Measurements from ENCODE around the gene CCM2.
A peak's percentile ranks its signal among the peaks of the same experiment; 100 is the strongest.

The CCM2 gene

DNA sequence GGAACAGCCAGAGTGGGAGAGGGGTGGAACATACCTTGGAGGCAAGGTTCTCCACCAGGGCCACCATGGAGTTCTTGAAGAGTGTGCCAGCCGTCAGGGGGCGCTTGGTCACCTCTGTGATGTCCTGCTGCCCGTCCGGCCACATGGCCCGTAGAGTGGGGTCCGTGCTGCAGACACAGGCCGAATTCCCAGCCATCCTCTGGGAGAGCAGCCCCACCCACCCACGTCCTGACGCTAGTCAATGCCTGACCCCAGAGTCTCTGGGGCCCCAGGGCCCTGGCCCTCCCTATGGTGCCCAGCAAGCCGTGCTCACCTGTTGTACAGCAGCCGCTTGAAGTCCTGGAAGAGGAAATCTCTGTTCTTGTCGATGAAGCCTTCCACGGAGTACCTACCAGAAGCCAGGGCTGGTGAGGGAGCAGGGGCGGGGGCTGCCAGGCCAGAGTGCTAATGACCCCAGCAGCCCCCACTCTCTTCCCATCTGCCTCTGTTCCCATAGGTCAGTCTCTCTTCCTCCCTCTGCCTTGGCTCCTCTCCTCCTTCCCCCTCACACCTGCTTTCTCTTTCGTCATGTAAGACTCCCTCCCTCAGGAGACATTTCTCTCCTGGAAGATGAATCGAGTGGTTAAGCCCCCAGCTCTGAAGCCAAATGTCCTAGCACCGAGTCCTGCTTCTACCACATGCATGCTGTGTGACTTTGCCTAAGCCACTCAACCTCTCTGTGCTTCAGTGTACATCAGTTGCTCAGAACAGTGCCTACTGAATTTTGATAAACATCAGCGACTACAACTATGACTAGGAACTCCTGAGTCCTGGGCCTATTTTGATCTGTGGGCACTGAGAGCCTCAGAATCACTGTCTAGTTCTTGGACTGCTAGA, 32.2 kb upstream of the CCM2 start:
- Mint-ChIP-seq H3K4me3 (no peak overlapping the region), H3K27ac (no peak overlapping the region), H3K36me3 (ENCODE audit: low read depth) (no peaks in the 10 kb centered on the region), H3K27me3 (ENCODE audit: low read depth, poor library complexity) (peaks cover 7% of the 10 kb centered on the region), H3K9me3 (no peaks in the 10 kb centered on the region), H3K4me1 (no peaks in the 10 kb centered on the region)
- TF ChIP-seq, protein P1, sequence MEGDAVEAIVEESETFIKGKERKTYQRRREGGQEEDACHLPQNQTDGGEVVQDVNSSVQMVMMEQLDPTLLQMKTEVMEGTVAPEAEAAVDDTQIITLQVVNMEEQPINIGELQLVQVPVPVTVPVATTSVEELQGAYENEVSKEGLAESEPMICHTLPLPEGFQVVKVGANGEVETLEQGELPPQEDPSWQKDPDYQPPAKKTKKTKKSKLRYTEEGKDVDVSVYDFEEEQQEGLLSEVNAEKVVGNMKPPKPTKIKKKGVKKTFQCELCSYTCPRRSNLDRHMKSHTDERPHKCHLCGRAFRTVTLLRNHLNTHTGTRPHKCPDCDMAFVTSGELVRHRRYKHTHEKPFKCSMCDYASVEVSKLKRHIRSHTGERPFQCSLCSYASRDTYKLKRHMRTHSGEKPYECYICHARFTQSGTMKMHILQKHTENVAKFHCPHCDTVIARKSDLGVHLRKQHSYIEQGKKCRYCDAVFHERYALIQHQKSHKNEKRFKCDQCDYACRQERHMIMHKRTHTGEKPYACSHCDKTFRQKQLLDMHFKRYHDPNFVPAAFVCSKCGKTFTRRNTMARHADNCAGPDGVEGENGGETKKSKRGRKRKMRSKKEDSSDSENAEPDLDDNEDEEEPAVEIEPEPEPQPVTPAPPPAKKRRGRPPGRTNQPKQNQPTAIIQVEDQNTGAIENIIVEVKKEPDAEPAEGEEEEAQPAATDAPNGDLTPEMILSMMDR (IDR thresholded peaks at IDR 0.05): no peak
- DNase-seq: peak; percentile 45

DNA sequence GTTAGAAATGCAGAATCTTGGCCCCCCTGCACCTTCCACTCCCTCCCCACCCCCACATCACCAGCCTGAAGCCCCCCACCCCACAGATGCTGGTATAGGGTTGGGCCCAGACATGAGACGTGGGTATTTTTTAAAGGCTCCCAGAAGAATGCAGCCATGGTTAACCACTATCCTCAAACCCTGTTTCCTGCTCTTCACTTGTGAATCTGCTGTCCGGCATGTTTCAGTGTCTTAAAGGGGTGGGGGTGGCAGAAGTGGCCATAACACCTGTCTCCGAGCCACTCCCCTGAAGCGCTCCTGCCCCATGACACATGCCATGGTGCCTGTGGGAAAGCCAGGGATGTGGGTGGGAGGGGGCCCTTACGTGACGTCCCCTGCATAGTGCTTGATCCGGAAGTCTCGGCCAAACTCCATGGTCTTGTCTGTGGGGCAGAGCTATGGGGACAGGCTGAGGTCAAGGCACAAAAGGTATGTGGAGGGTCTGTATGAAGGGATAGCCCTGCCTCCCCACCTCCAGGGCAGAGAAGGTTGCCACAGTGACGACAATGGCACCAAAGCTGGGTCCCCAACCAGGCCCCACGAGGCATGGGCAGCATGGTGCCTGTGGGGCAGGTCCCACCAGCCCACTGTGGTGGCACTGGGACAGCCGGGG, 30.8 kb upstream of the CCM2 start:
- no peaks in the 10 kb centered on the region for H3K4me1 Mint-ChIP-seq
- no peak overlapping the region for H3K4me3 Mint-ChIP-seq
- no peak for DNase-seq
- peaks cover 7% of the 10 kb centered on the region for H3K27me3 Mint-ChIP-seq (ENCODE audit: low read depth, poor library complexity)
- no peak overlapping the region for H3K27ac Mint-ChIP-seq
- TF ChIP-seq, protein P1 (IDR thresholded peaks at IDR 0.05): no peak
- no peaks in the 10 kb centered on the region for H3K36me3 Mint-ChIP-seq (ENCODE audit: low read depth)
- no peaks in the 10 kb centered on the region for H3K9me3 Mint-ChIP-seq

DNA sequence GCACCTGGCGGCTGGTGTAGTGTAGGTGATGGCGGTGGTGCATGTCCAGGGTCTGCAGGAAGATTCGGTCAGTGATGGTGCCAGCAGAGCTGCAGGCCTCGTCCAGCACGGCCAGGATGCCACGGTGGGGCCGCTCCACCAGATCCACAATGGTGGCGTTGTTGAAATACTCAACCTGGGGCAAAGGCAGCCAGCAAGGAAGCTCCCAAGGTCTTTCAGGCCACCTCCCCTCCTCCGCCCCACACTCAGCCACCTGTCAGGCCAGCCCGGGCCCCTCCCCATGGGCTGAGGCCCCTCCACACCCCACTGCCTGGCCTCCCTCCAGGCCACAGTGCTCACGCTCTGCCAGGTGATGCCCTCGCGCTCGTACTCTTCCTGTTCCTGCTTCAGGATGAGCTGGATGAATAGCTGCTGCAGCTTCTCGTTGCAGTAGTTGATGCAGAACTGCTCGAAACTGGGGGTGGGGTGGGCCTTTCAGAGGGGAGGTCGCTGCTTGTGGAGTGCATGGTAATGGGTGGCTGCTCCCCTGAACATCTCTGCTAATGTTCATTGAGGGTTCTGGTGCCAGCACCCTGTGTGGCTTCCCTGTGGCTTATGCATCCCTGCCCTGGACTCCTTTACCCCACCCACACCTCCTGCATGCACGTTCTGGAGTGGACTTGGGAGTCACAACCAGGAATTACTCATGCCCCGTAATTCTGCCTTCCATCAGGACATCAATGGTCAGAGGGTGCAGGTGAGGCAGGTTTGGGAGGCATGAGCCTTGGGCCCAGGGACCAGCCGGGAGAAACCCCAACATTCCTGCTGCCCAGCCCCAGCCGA, 30.1 kb upstream of the CCM2 start:
- Mint-ChIP-seq H3K27ac (no peak overlapping the region), H3K27me3 (ENCODE audit: low read depth, poor library complexity) (peaks cover 7% of the 10 kb centered on the region), H3K9me3 (no peaks in the 10 kb centered on the region), H3K4me1 (no peaks in the 10 kb centered on the region), H3K4me3 (no peak overlapping the region), H3K36me3 (ENCODE audit: low read depth) (no peaks in the 10 kb centered on the region)
- DNase-seq: no peak
- TF ChIP-seq, protein P1 (IDR thresholded peaks at IDR 0.05): no peak

DNA sequence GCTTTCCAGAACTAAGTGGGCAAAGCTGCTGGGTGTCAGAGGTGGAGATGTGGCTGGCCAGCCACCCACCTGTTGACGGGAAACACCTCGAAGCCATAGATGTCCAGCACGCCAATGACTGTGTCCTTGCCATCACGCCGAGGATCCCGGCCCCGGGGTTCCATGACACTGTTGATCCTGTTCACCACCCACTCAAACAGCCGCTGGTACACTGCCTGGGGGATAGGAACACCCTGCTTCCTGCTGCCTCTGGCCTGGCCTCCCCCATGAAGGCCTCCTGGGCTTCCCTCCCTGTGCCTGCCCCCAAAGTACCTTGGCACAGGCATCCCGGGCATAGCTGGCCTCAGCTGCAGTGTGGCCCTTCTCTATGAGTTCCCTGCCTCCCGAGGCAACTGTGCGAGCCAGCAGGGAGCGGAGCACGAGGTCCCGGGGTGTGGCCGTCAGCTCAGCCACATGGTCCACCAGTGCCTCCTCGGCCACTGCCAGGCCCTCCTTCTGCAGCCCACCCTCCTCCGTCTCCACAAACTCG, 29.4 kb upstream of the CCM2 start:
- Mint-ChIP-seq H3K9me3 (no peaks in the 10 kb centered on the region), H3K4me3 (no peak overlapping the region), H3K4me1 (no peaks in the 10 kb centered on the region), H3K36me3 (ENCODE audit: low read depth) (no peaks in the 10 kb centered on the region), H3K27me3 (ENCODE audit: low read depth, poor library complexity) (peaks cover 7% of the 10 kb centered on the region), H3K27ac (no peak overlapping the region)
- TF ChIP-seq, protein P1 (IDR thresholded peaks at IDR 0.05): no peak
- no peak for DNase-seq

DNA sequence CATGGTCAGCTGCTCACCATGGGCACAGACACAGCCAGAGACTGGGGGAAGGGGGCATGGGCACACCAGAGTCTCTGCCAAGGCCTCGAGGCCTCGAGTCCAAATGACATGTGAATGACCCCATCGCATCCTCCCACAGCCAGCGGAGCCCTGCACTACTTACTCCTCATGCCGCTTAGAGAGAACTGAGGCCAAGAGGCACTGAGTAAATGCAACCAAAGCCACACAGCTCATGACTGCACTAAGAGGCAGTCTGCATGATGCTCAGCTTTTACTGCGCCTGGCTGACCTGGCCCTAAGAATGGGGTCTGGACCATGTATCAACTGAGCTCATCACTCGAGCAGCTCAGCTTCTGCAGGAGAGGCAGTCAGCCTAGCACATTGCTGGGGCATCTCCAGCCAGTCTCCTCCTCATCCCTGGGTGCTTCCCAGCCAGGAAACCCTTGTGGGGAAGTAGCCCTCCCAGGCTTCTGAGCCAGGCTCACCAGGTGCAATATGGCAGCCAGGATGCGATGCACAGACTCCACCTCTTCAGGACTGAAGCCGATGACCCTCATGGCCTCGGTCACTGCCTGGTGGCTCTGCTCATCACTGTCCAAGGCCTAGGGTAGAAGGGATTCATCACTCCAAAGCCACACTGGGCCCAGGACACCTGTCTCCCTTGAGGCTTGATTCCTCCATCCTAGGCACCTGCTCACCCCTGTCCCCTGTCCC, 28.7 kb upstream of the CCM2 start:
- Mint-ChIP-seq H3K4me3 (no peak overlapping the region), H3K27ac (no peak overlapping the region), H3K9me3 (no peaks in the 10 kb centered on the region), H3K27me3 (ENCODE audit: low read depth, poor library complexity) (peaks cover 8% of the 10 kb centered on the region), H3K36me3 (ENCODE audit: low read depth) (no peaks in the 10 kb centered on the region), H3K4me1 (no peaks in the 10 kb centered on the region)
- TF ChIP-seq, protein P1 (IDR thresholded peaks at IDR 0.05): no peak
- DNase-seq: no peak
